Measurements from ENCODE around the gene CSRNP2. TPM values are rescaled to one million over a fixed set of nuclear protein-coding genes. Genes with fewer than 3 reads are reported as not detected.

Gene CSRNP2
- 28.3 and 31.2 TPM in 2 replicates for total RNA-seq

GRCh38 chr12:51083126-51083833, at the start of gene CSRNP2:
Gene CSRNP2, minus strand, starts transcription at chr12:51083596. Its CDS starts 7,035 bp downstream, at chr12:51076561.
- H3K27ac Mint-ChIP-seq = peak within 1 kb of the TSS; percentile 90
- H3K27me3 Mint-ChIP-seq (ENCODE audit: low read depth) = no peaks in the 10 kb centered on the region
- peaks cover 29% of the 10 kb centered on the region for H3K36me3 Mint-ChIP-seq (ENCODE audit: low read depth)
- intact Hi-C loops (cut with micrococcal nuclease) = loop anchor here (1.0 to 10.0 kb wide), 6 partner anchors 35 to 318 kb away; partner anchors contain the start of genes ATF1, BIN2, LETMD1 and TFCP2
- peak within 1 kb of the TSS; percentile 98 for H3K4me3 Mint-ChIP-seq (ENCODE audit: low read depth)
- H3K9me3 Mint-ChIP-seq = no peaks in the 10 kb centered on the region
- peak; percentile 94 for DNase-seq (ENCODE audit: low spot score)
- peaks cover 38% of the 10 kb centered on the region for H3K4me1 Mint-ChIP-seq (ENCODE audit: low read depth)

- Mint-ChIP-seq H3K4me3 (ENCODE audit: low read depth) (no peak overlapping the region), H3K4me1 (ENCODE audit: low read depth) (peaks cover 2% of the 10 kb centered on the region), H3K9me3 (no peaks in the 10 kb centered on the region), H3K36me3 (ENCODE audit: low read depth) (peaks cover 11% of the 10 kb centered on the region), H3K27ac (no peak overlapping the region), H3K27me3 (ENCODE audit: low read depth) (no peaks in the 10 kb centered on the region)
- intact Hi-C loops (cut with micrococcal nuclease) = no loop called here
- DNase-seq (ENCODE audit: low spot score) = no peak
Measured at GRCh38 chr12:51132693-51133092, 49.3 kb upstream of the CSRNP2 start.

GRCh38 chr12:51131745-51132521, 48.5 kb upstream of the CSRNP2 start:
- H3K4me3 Mint-ChIP-seq (ENCODE audit: low read depth) = no peak overlapping the region
- no peaks in the 10 kb centered on the region for H3K9me3 Mint-ChIP-seq
- H3K27ac Mint-ChIP-seq = no peak overlapping the region

GRCh38 chr12:51128919-51129318, 45.5 kb upstream of the CSRNP2 start:
- H3K27me3 Mint-ChIP-seq (ENCODE audit: low read depth) = no peaks in the 10 kb centered on the region
- H3K4me3 Mint-ChIP-seq (ENCODE audit: low read depth) = no peak overlapping the region
- H3K36me3 Mint-ChIP-seq (ENCODE audit: low read depth) = peaks cover 22% of the 10 kb centered on the region
- DNase-seq (ENCODE audit: low spot score) = no peak
- H3K27ac Mint-ChIP-seq = no peak overlapping the region
- peaks cover 14% of the 10 kb centered on the region for H3K4me1 Mint-ChIP-seq (ENCODE audit: low read depth)
- no peaks in the 10 kb centered on the region for H3K9me3 Mint-ChIP-seq
- intact Hi-C loops (cut with micrococcal nuclease) = no loop called here

More at GRCh38 chr12:51131745-51132521, 48.5 kb upstream of the CSRNP2 start:
- no peaks in the 10 kb centered on the region for H3K27me3 Mint-ChIP-seq (ENCODE audit: low read depth)
- intact Hi-C loops (cut with micrococcal nuclease) = no loop called here
- H3K4me1 Mint-ChIP-seq (ENCODE audit: low read depth) = peaks cover 5% of the 10 kb centered on the region
- peaks cover 11% of the 10 kb centered on the region for H3K36me3 Mint-ChIP-seq (ENCODE audit: low read depth)
- no peak for DNase-seq (ENCODE audit: low spot score)

- no peak for DNase-seq (ENCODE audit: low spot score)
- Mint-ChIP-seq H3K36me3 (ENCODE audit: low read depth) (peaks cover 21% of the 10 kb centered on the region), H3K27me3 (ENCODE audit: low read depth) (no peaks in the 10 kb centered on the region), H3K4me3 (ENCODE audit: low read depth) (no peak overlapping the region), H3K27ac (no peak overlapping the region), H3K9me3 (no peaks in the 10 kb centered on the region), H3K4me1 (ENCODE audit: low read depth) (peaks cover 14% of the 10 kb centered on the region)
- intact Hi-C loops (cut with micrococcal nuclease) = no loop called here
Measured at GRCh38 chr12:51127050-51127729, 43.8 kb upstream of the CSRNP2 start.

- Mint-ChIP-seq H3K36me3 (ENCODE audit: low read depth) (peaks cover 21% of the 10 kb centered on the region), H3K4me3 (ENCODE audit: low read depth) (no peak overlapping the region), H3K9me3 (no peaks in the 10 kb centered on the region), H3K4me1 (ENCODE audit: low read depth) (peaks cover 12% of the 10 kb centered on the region), H3K27me3 (ENCODE audit: low read depth) (no peaks in the 10 kb centered on the region), H3K27ac (no peak overlapping the region)
- no peak for DNase-seq (ENCODE audit: low spot score)
- intact Hi-C loops (cut with micrococcal nuclease) = no loop called here
Measured at GRCh38 chr12:51126297-51126696, 42.9 kb upstream of the CSRNP2 start.

- H3K4me3 Mint-ChIP-seq (ENCODE audit: low read depth) = no peak overlapping the region
- H3K27ac Mint-ChIP-seq = no peak overlapping the region
- intact Hi-C loops (cut with micrococcal nuclease) = no loop called here
- H3K9me3 Mint-ChIP-seq = no peaks in the 10 kb centered on the region
- H3K36me3 Mint-ChIP-seq (ENCODE audit: low read depth) = peaks cover 21% of the 10 kb centered on the region
- H3K4me1 Mint-ChIP-seq (ENCODE audit: low read depth) = peaks cover 14% of the 10 kb centered on the region
- no peaks in the 10 kb centered on the region for H3K27me3 Mint-ChIP-seq (ENCODE audit: low read depth)
- DNase-seq (ENCODE audit: low spot score) = no peak
Measured at GRCh38 chr12:51124504-51124903, 41.1 kb upstream of the CSRNP2 start.

GRCh38 chr12:51122844-51123243, 39.4 kb upstream of the CSRNP2 start:
- H3K27ac Mint-ChIP-seq = no peak overlapping the region
- H3K4me3 Mint-ChIP-seq (ENCODE audit: low read depth) = no peak overlapping the region
- intact Hi-C loops (cut with micrococcal nuclease) = no loop called here
- H3K4me1 Mint-ChIP-seq (ENCODE audit: low read depth) = peaks cover 20% of the 10 kb centered on the region
- peaks cover 29% of the 10 kb centered on the region for H3K36me3 Mint-ChIP-seq (ENCODE audit: low read depth)
- H3K9me3 Mint-ChIP-seq = no peaks in the 10 kb centered on the region
- DNase-seq (ENCODE audit: low spot score) = no peak
- no peaks in the 10 kb centered on the region for H3K27me3 Mint-ChIP-seq (ENCODE audit: low read depth)

- no peaks in the 10 kb centered on the region for H3K27me3 Mint-ChIP-seq (ENCODE audit: low read depth)
- H3K36me3 Mint-ChIP-seq (ENCODE audit: low read depth) = peaks cover 41% of the 10 kb centered on the region
- no peak overlapping the region for H3K27ac Mint-ChIP-seq
- peaks cover 8% of the 10 kb centered on the region for H3K4me1 Mint-ChIP-seq (ENCODE audit: low read depth)
- intact Hi-C loops (cut with micrococcal nuclease) = no loop called here
- no peak overlapping the region for H3K4me3 Mint-ChIP-seq (ENCODE audit: low read depth)
- no peak for DNase-seq (ENCODE audit: low spot score)
- no peaks in the 10 kb centered on the region for H3K9me3 Mint-ChIP-seq
Measured at GRCh38 chr12:51118706-51119105, 35.3 kb upstream of the CSRNP2 start.

- Mint-ChIP-seq H3K36me3 (ENCODE audit: low read depth) (peaks cover 62% of the 10 kb centered on the region), H3K27me3 (ENCODE audit: low read depth) (no peaks in the 10 kb centered on the region), H3K9me3 (no peaks in the 10 kb centered on the region), H3K4me1 (ENCODE audit: low read depth) (peaks cover 8% of the 10 kb centered on the region), H3K27ac (no peak overlapping the region), H3K4me3 (ENCODE audit: low read depth) (no peak overlapping the region)
- no peak for DNase-seq (ENCODE audit: low spot score)
- intact Hi-C loops (cut with micrococcal nuclease) = no loop called here
Measured at GRCh38 chr12:51115533-51115932, 32.1 kb upstream of the CSRNP2 start.

GRCh38 chr12:51108136-51108535, 24.7 kb upstream of the CSRNP2 start:
- H3K4me1 Mint-ChIP-seq (ENCODE audit: low read depth) = peaks cover 10% of the 10 kb centered on the region
- no peaks in the 10 kb centered on the region for H3K27me3 Mint-ChIP-seq (ENCODE audit: low read depth)
- no peak for DNase-seq (ENCODE audit: low spot score)
- H3K27ac Mint-ChIP-seq = no peak overlapping the region
- H3K4me3 Mint-ChIP-seq (ENCODE audit: low read depth) = no peak overlapping the region
- intact Hi-C loops (cut with micrococcal nuclease) = no loop called here
- peaks cover 70% of the 10 kb centered on the region for H3K36me3 Mint-ChIP-seq (ENCODE audit: low read depth)
- H3K9me3 Mint-ChIP-seq = no peaks in the 10 kb centered on the region

- Mint-ChIP-seq H3K27me3 (ENCODE audit: low read depth) (no peaks in the 10 kb centered on the region), H3K27ac (peak overlapping the region; percentile 84), H3K36me3 (ENCODE audit: low read depth) (peaks cover 69% of the 10 kb centered on the region), H3K4me3 (ENCODE audit: low read depth) (peak overlapping the region; percentile 13), H3K4me1 (ENCODE audit: low read depth) (peaks cover 10% of the 10 kb centered on the region), H3K9me3 (no peaks in the 10 kb centered on the region)
- intact Hi-C loops (cut with micrococcal nuclease) = no loop called here
- DNase-seq (ENCODE audit: low spot score) = no peak
Measured at GRCh38 chr12:51103977-51104376, 20.6 kb upstream of the CSRNP2 start.

GRCh38 chr12:51098611-51099010, 15.2 kb upstream of the CSRNP2 start:
- Mint-ChIP-seq H3K9me3 (no peaks in the 10 kb centered on the region), H3K36me3 (ENCODE audit: low read depth) (peaks cover 69% of the 10 kb centered on the region), H3K27me3 (ENCODE audit: low read depth) (no peaks in the 10 kb centered on the region), H3K4me1 (ENCODE audit: low read depth) (peaks cover 2% of the 10 kb centered on the region), H3K27ac (no peak overlapping the region), H3K4me3 (ENCODE audit: low read depth) (no peak overlapping the region)
- intact Hi-C loops (cut with micrococcal nuclease) = no loop called here
- DNase-seq (ENCODE audit: low spot score) = no peak
